Measurements from ENCODE around the gene ASXL1. TPM values are rescaled to one million over a fixed set of nuclear protein-coding genes. Genes with fewer than 3 reads are reported as not detected.

Gene ASXL1
- total RNA-seq, 1 experiment from 2014 or later: 74.9 TPM

GRCh38 chr20:32453467-32454163 lies 95.5 kb downstream of the ASXL1 start:
- no peak for DNase-seq (ENCODE audit: low spot score)

- no peak for DNase-seq (ENCODE audit: low spot score)
These were observed 96.3 kb downstream of the ASXL1 start for GRCh38 chr20:32454164-32455145.

GRCh38 chr20:32455171-32455900 lies 97.2 kb downstream of the ASXL1 start:
- DNase-seq (ENCODE audit: low spot score): no peak

DNA sequence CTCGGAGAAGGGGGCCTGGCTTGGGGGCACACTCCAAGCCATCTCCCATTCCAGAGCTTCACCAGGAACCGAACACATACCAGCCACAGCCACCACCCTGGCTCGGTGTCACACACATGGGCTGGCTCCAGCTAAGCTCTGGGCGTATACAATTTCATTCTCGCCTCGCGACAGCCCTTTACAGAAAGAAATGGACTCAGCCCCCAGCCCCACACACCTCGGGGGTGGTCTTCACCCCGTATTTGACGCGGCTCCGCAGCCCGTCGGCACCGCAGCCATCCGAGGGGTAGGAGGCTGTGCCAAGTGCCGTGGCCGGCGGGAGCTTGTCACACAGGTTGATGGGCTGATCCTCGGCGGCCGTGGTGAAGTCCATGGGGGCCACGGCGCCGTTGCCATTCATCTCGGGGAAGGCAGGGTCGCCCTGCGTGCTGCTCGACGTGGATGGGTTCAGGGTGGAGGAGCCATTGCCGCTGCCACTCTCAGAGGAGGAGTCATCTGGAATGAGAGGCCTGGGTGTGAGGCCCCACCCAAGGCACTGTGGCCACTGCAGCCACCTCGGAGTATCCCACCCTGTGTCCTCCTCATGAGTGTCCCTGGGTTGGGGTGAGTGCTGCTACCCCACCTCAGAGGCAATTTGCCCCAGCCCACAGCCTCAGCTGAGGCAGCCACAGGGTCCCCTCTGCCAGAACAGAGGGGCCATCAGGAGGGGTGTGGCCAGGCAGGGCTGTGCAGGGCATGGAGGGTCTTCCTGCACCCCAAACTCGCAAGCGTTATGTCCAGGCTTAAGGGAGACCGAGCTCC lies 98.0 kb downstream of the ASXL1 start:
- no peak for DNase-seq (ENCODE audit: low spot score)

DNA sequence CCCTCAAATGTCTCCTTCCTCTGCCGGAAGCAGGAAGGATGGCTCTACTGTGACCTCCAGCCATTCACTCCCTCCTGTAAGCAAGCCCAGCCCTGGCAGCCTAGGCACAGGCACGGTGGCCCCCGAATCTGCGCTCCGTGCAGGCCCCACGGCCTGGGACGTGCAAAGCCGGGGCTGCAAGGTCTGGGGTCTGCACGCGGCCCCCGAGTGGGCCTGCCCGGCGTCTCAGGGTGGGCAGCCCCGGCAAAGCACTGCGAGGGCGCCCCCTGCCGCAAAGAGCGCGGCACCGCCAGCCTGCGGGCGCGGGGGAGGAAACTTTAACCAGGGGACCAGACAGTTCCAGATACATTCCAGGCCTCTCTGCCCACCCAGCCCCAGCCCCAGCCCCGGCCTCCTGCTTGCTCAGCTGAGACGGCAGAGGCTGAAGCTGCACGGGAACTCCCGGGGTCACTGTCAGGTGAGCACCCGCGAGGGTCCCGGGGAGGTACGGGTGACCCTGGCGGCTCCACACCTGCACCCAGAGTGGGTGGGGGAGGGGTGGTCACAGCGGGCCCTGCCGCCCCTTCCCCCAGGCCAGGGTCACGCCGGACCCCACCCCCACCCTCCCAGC lies 98.8 kb downstream of the ASXL1 start:
- DNase-seq (ENCODE audit: low spot score): no peak

DNA sequence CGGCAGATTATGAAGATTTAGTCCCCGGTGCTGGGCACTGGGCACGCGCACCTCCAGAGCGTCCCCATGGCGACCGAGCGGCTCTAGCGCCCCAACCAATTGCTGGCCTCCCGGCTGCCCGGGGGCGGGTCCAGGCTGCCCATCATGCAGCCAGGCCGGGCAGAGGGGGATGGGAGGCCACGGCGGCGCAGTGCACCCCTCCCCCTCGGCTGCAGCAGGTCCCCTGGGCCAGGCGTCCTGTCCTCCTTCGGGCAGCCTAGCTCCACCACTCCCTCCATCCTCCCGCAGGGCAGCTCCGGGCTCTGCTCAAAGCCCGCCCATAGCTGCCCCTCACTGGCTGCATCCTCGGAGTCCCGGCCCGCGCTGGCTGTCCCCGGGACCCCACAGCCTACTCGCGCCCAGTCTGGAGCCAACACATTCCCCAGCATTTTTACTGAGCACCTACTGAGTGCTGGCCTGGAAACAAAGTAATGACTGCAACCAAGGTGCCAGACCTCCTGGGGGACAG lies 99.4 kb downstream of the ASXL1 start:
- no peak for DNase-seq (ENCODE audit: low spot score)

- no peak for DNase-seq (ENCODE audit: low spot score)
These were observed 100.1 kb downstream of the ASXL1 start for GRCh38 chr20:32458061-32458836.

DNA sequence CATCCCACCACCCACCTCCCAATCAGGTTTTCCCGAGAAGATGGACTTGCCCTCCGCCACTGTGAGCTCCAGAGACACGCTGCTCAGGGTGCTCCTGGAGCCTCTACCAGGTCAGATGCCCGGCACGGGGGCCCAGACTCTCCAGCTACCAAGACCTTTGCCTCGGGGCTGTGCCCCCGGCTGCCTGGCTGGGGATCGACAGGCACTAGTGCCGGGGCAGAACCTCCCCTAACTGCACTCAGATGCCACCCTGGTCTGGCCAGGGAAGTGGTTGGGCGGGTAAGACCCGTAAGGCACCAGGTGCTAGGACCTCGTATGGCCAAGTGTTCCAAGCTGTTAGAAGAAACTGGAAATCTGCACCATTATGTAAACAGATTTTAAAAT lies 100.7 kb downstream of the ASXL1 start:
- DNase-seq (ENCODE audit: low spot score): no peak

- no peak for DNase-seq (ENCODE audit: low spot score)
These were observed 102.1 kb downstream of the ASXL1 start for GRCh38 chr20:32460231-32460630.

GRCh38 chr20:32460683-32461320 lies 102.7 kb downstream of the ASXL1 start:
- DNase-seq (ENCODE audit: low spot score): no peak

DNA sequence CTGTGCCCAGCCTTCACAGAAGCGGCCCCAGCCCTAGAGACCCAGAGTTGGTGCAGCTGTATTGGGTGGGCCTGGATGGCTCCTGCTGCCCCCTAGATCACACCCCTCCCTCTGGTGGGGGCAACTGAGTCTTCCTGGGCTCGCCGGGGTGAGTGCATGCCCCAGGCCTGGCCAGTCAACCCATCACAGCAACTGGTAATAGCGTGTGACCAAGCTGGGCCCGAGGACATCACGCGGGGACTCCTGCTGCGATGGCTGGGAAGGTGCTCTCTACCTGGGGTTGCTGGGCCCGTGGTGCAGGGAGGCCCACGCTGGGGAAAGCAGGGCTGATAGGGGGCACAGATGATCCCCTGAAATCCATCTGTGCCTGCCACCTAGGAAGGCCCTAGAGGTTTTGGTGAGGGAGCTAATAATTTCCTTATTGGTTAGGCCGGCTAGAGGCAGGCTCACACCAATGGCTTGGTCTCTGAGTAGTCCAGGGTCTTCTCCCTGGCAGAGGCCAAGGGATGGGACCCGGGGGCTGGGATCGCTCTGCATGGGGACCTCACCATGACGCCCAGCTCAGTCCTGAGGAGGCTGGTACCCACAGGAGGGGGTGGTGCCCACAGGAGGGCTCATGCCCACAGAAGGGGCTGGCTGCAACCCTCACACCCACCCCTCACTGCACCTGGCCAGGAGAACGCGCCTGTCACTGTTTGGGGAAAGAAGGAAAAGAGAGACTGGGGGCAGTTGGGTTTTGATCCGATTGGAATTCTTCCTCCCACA lies 103.9 kb downstream of the ASXL1 start:
- DNase-seq (ENCODE audit: low spot score): no peak

DNA sequence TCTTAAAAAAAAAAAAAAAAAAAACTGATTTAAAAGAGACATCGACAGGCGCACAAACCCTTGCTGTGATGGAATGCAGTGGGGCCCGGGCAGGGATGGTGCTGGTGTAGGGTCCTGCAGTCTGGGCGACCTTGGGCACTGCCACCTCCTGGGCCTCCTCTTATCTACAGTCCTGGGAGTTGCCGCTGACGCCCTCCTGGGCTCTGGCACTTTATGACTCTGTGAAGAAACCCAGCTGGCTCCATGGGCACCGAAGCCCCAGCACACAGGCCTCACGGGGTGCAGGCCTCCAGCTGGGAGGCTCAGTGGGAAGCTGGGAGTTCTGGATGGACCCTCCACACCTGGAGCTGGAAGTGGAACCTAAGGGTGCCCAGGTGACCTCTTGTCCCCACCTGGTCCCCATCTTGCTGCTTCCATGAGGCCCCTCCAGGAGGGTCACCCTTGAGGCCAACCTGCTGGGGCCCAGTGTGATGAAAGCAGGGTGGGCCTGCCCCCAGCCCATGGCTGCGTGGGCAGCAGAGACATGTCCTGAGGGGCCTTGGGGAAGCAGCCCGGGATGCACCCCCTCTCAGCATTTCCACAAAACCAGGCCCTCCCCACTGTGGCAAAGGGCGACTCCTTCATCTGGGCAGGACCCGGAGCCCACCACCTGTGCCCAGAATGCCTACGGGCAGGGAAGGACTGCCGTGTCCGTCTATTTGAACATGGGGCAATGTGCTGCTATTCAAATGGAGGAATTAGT lies 104.9 kb downstream of the ASXL1 start:
- no peak for DNase-seq (ENCODE audit: low spot score)

GRCh38 chr20:32463642-32464400 lies 105.7 kb downstream of the ASXL1 start:
- no peak for DNase-seq (ENCODE audit: low spot score)

DNA sequence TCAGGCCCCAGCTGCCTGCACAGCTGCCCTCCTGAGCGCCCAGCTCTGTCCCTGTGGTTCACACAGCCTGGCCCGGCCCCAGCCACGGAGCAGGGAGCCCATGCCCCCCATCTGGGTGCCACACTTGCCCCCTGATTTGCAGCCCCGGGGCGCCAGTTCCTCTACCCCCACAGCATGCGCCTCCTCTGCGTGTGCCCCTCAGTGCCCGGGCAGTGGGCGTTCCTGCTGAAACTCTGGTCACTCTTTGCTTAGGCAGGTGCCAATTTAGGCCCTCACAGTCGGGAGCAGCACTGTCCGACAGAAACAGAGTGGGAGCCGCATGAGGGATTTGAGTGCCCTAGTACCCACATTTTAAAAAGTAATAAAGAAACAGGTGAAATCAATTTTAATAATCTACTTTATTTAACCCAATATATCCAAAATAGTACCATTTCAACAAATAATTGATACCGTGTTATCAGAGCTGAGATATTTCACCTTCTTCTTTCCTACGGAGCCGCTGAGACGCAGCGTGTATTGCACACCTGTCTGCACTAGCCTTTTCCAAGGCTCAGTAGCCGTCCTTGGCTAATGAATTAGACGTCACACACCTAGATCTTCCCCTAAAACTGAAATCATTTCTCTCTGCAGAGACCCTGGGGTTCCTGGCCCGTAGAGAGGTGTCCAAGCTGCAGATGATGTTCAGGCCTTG lies 106.4 kb downstream of the ASXL1 start:
- no peak for DNase-seq (ENCODE audit: low spot score)

DNA sequence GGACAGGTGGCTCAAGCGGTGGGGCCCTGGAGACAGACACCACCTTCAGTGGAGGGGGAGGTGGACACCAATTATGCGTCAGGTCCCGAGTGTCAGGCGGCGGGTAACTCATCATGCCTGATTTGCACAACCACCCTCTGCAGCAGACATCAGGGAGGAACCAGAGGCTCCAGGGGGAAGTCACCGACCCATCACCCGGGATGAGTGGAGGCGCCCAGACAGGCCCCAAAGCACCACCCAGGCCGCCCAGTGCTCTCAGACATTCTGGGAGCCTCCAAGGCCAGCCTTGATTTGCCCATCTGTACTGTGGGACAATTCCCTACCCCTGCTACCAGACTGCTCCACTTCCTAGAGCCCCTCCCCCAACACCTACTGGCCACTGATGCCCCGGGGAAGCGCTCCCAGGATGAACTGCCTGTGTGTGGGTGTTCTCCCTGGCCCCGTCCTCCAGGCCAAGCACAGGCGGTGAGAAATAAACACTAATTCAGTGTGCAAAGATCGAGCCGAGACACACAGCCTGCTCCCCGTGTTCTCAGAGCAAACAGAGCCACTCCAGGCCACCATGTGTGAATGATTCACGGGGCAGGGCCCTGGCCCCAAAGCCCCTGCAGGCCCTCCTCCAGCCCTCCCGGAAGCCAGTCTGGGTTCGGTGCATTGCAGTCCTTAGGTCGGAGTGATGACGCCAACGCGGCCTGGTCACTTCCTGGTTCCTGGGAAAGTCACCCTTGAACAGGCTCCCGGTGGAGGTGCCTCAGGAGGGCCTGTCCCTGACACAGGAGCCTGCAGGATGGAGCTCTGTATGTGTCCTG lies 107.2 kb downstream of the ASXL1 start:
- DNase-seq (ENCODE audit: low spot score): peak; percentile 95
